SK-N-SH (cell line): ENCODE measurements around the gene SRRM4. TPM values are rescaled to one million over a fixed set of nuclear protein-coding genes. Genes with fewer than 3 reads are reported as not detected.

ENCODE experiments used
- CTCF ChIA-PET: fragments of 300-600, 350-600 bp; formaldehyde crosslinking; extraction: SDS; loops from one replicate; lab custom pipeline; 2021; lab: Yijun Ruan, JAX
- POLR2A ChIA-PET: fragments of 350-600 bp; sonication (Branson Sonifier 250); formaldehyde crosslinking; extraction: SDS; loops from one replicate; lab custom pipeline; 2020; ENCODE audit warnings: antibody characterized with exemption, inconsistent platforms; lab: Yijun Ruan, JAX
- DNase-seq: peaks from one replicate; pipeline ENCODE4 v3.0.0; 2012
- H2AFZ ChIP-seq: fragments of 200-600 bp; sonication (generic); 2 replicates; pipeline ENCODE4 v1.8.1; 2016; ENCODE audit warnings: antibody characterized with exemption, mild to moderate bottlenecking, low read depth
- H3F3A ChIP-seq: fragments of 200-600 bp; sonication (generic); replicated peaks from 2 replicates; pipeline ENCODE3; 2016; ENCODE audit warnings: antibody characterized with exemption, mild to moderate bottlenecking; ENCODE audit not compliant: insufficient read depth
- H3K27ac ChIP-seq, 2 experiments: fragments of 200-500 bp in 1 of 2; fragments of 200-600 bp in 1 of 2; sonication (Bioruptor generic) in 1 of 2; sonication (generic), shearing (Covaris generic) in 1 of 2; 2 replicates each; pipeline versions ENCODE4 v1.5.1 to v1.6.1; 2014 to 2016; ENCODE audit warnings: low read depth in 2 of 2, inconsistent platforms in 1 of 2, low read length in 1 of 2, mild to moderate bottlenecking in 1 of 2, mixed read lengths in 1 of 2
- H3K27me3 ChIP-seq: fragments of 200-600 bp; sonication (generic), shearing (Covaris generic); 2 replicates; pipeline ENCODE4 v1.6.1; 2016; ENCODE audit warnings: mixed run types; ENCODE audit not compliant: insufficient read depth
- H3K36me3 ChIP-seq, 2 experiments: fragments of 200-500 bp in 1 of 2; fragments of 200-600 bp in 1 of 2; sonication (Bioruptor generic) in 1 of 2; sonication (generic) in 1 of 2; replicated peaks in 1 of 2; 2 replicates each; pipeline versions ENCODE3 to v1.5.1; 2014 to 2016; ENCODE audit warnings: low read length in 1 of 2, mild to moderate bottlenecking in 1 of 2; ENCODE audit not compliant: insufficient read depth in 2 of 2, control insufficient read depth in 1 of 2
- H3K4me1 ChIP-seq, 2 experiments: fragments of 200-500 bp in 1 of 2; fragments of 200-600 bp in 1 of 2; sonication (Bioruptor generic) in 1 of 2; sonication (generic), shearing (Covaris generic) in 1 of 2; 2 replicates each; pipeline versions ENCODE4 v1.5.1 to v1.6.1; 2014 to 2016; ENCODE audit warnings: low read depth in 1 of 2, low read length in 1 of 2, mixed run types in 1 of 2; ENCODE audit not compliant: insufficient read depth in 2 of 2, control insufficient read depth in 1 of 2
- H3K4me2 ChIP-seq: fragments of 200-600 bp; sonication (generic), shearing (Covaris generic); 2 replicates; pipeline ENCODE4 v1.6.1; 2017; ENCODE audit warnings: mixed run types
- H3K4me3 ChIP-seq, 2 experiments: fragments of 200-500 bp in 1 of 2; fragments of 200-600 bp in 1 of 2; sonication (Bioruptor generic) in 1 of 2; sonication (generic), shearing (Covaris generic) in 1 of 2; 2 replicates each; pipeline versions ENCODE4 v1.5.1 to v1.8.1; 2014 to 2016; ENCODE audit warnings: low read depth in 2 of 2, inconsistent platforms in 1 of 2, low read length in 1 of 2, mild to moderate bottlenecking in 1 of 2, mixed read lengths in 1 of 2, moderate library complexity in 1 of 2
- H3K79me2 ChIP-seq: fragments of 200-600 bp; sonication (generic); 2 replicates; pipeline ENCODE4 v1.8.1; 2017; ENCODE audit warnings: mild to moderate bottlenecking; ENCODE audit not compliant: insufficient read depth
- H3K9ac ChIP-seq: fragments of 200-600 bp; sonication (generic); 2 replicates; pipeline ENCODE4 v1.6.1; 2017; ENCODE audit warnings: mixed run types
- H3K9me2 ChIP-seq: fragments of 200-600 bp; sonication (generic); 2 replicates; pipeline ENCODE4 v1.6.1; 2017; ENCODE audit warnings: mixed run types
- H3K9me3 ChIP-seq: fragments of 200-600 bp; sonication (generic); 2 replicates; pipeline ENCODE4 v1.6.1; 2017; ENCODE audit warnings: mixed run types, mild to moderate bottlenecking, moderate library complexity
- H4K20me1 ChIP-seq: fragments of 200-600 bp; sonication (generic); 2 replicates; pipeline ENCODE4 v1.6.1; 2017; ENCODE audit warnings: mild to moderate bottlenecking, mixed run types; ENCODE audit not compliant: insufficient read depth
- CHD2 ChIP-seq: fragments of 150-350 bp; IDR thresholded peaks from 2 replicates; pipeline ENCODE4 v1.6.1; 2018; ENCODE audit warnings: low read length; ENCODE audit not compliant: partially characterized antibody
- FOSL2 ChIP-seq: IDR thresholded peaks from 2 replicates; pipeline ENCODE4 v1.4.0; 2012; ENCODE audit warnings: low read depth, mild to moderate bottlenecking, moderate library complexity, borderline replicate concordance
- FOXJ3 ChIP-seq: sonication (generic); formaldehyde crosslinking; IDR thresholded peaks from 2 replicates; pipeline ENCODE4 v1.5.1; 2020; ENCODE audit warnings: mild to moderate bottlenecking, missing genetic modification reagents
- FOXM1 ChIP-seq: IDR thresholded peaks from 2 replicates; pipeline ENCODE4 v1.4.0; 2012; ENCODE audit warnings: low read depth, mild to moderate bottlenecking
- GABPA ChIP-seq: IDR thresholded peaks from 2 replicates; pipeline ENCODE4 v1.4.0; 2012; ENCODE audit warnings: low read depth, mild to moderate bottlenecking
- GATA2 ChIP-seq: sonication (generic); formaldehyde crosslinking; IDR thresholded peaks from 2 replicates; pipeline ENCODE4 v1.5.0; 2020; ENCODE audit warnings: mild to moderate bottlenecking, missing genetic modification reagents
- JUND ChIP-seq: IDR thresholded peaks from 2 replicates; pipeline ENCODE4 v1.4.0; 2012
- MEF2A ChIP-seq: IDR thresholded peaks from 2 replicates; pipeline ENCODE4 v1.4.0; 2012; ENCODE audit warnings: low read depth, borderline replicate concordance
- MXI1 ChIP-seq: IDR thresholded peaks from 2 replicates; pipeline ENCODE4 v1.6.1; 2012; ENCODE audit warnings: mild to moderate bottlenecking, low read depth, low read length, improper control_type of control experiment
- NRF1 ChIP-seq: IDR thresholded peaks from 2 replicates; pipeline ENCODE4 v1.6.1; 2012; ENCODE audit warnings: low read depth, mild to moderate bottlenecking, low read length
- PBX3 ChIP-seq: IDR thresholded peaks from 2 replicates; pipeline ENCODE4; 2012
- POLR2AphosphoS5 ChIP-seq: IDR thresholded peaks from 2 replicates; pipeline ENCODE4 v1.6.1; 2012; ENCODE audit warnings: low read depth, low read length
- RAD21 ChIP-seq: IDR thresholded peaks from 2 replicates; pipeline ENCODE4 v1.6.1; 2012; ENCODE audit warnings: mild to moderate bottlenecking, low read length
- REST ChIP-seq: IDR thresholded peaks from 2 replicates; pipeline ENCODE4 v1.6.1; 2012; ENCODE audit warnings: mild to moderate bottlenecking, low read depth, low read length, moderate library complexity
- RXRA ChIP-seq: IDR thresholded peaks from 2 replicates; pipeline ENCODE4 v1.4.0; 2012; ENCODE audit warnings: low read depth, mild to moderate bottlenecking, borderline replicate concordance
- SMC3 ChIP-seq: IDR thresholded peaks from 2 replicates; pipeline ENCODE4 v1.6.1; 2012; ENCODE audit warnings: low read depth, low read length, improper control_type of control experiment
- TCF12 ChIP-seq: IDR thresholded peaks from 2 replicates; pipeline ENCODE4 v1.4.0; 2012
- TEAD4 ChIP-seq: IDR thresholded peaks from 2 replicates; pipeline ENCODE4 v1.4.0; 2012; ENCODE audit warnings: mild to moderate bottlenecking, borderline replicate concordance; ENCODE audit not compliant: insufficient read depth
- USF1 ChIP-seq: IDR thresholded peaks from 2 replicates; pipeline ENCODE4 v1.4.0; 2012; ENCODE audit warnings: low read depth, borderline replicate concordance
- YY1 ChIP-seq: IDR thresholded peaks from 2 replicates; pipeline ENCODE4 v1.4.0; 2012; ENCODE audit warnings: low read depth, mild to moderate bottlenecking
- WGBS: methylation state at CpG from one replicate; pipeline ENCODE4 v1.1.6; 2017; ENCODE audit warnings: low lambda C conversion rate; 5-methylcytosine and 5-hydroxymethylcytosine counted together
- polyA plus RNA-seq, 3 experiments: library from polyadenylated mRNA; depleted of rRNA; stranded (reverse); fragments of >200 nt; gene quantifications; 2 replicates each; pipeline ENCODE4 v1.2.3, GENCODE V29; 2012

The SRRM4 gene
- polyA plus RNA-seq, 1 of the 3 experiments (the other 2 are of a cell fraction): 0.03 TPM

GRCh38 chr12:119158402-119158801 lies 177.1 kb downstream of the SRRM4 start:
- Histone ChIP-seq H4K20me1 (no peaks in the 10 kb centered on the region), H3F3A (no peaks in the 10 kb centered on the region), H3K4me3 (no peak overlapping the region), H3K79me2 (no peaks in the 10 kb centered on the region), H3K27me3 (no peaks in the 10 kb centered on the region), H3K9me2 (no peaks in the 10 kb centered on the region), H3K9me3 (no peaks in the 10 kb centered on the region), H2AFZ (no peak overlapping the region), H3K4me2 (no peak overlapping the region), H3K36me3 (no peaks in the 10 kb centered on the region), H3K27ac (no peak overlapping the region), H3K4me1 (no peaks in the 10 kb centered on the region; a peak in 1 of 4 replicates), H3K9ac (no peak overlapping the region)
- no peak for TF ChIP-seq YY1
- TF ChIP-seq RXRA: no peak
- TF ChIP-seq MEF2A: no peak
- no peak for TF ChIP-seq FOXM1
- no peak for TF ChIP-seq FOXJ3 (CRISPR knock-in tag)
- no peak for TF ChIP-seq TCF12
- no peak for TF ChIP-seq PBX3
- no peak for TF ChIP-seq GATA2 (CRISPR knock-in tag)
- TF ChIP-seq NRF1: no peak
- no peak for TF ChIP-seq POLR2AphosphoS5
- TF ChIP-seq GABPA: no peak
- no peak for TF ChIP-seq JUND
- POLR2A ChIA-PET: no interaction called here
- CTCF ChIA-PET: interaction anchor here (1.1 kb wide), 1 partner anchor 11 kb away, joined by 3 read pairs; no protein-coding TSS in a partner anchor
- 27% methylated on average over 7 of the region's 7 CpGs for WGBS
- DNase-seq: no peak

GRCh38 chr12:119159844-119160243 lies 178.5 kb downstream of the SRRM4 start:
- no peaks in the 10 kb centered on the region for H3K9me3 ChIP-seq
- H4K20me1 ChIP-seq: no peaks in the 10 kb centered on the region
- no peak overlapping the region for H3K9ac ChIP-seq
- DNase-seq: no peak
- H3K4me2 ChIP-seq: no peak overlapping the region
- H3F3A ChIP-seq: no peaks in the 10 kb centered on the region
- H3K36me3 ChIP-seq: no peaks in the 10 kb centered on the region
- CTCF ChIA-PET: interaction anchor here (1.1 kb wide), 1 partner anchor 253 kb away, joined by 4 read pairs; no protein-coding TSS in a partner anchor
- no peak overlapping the region for H3K27ac ChIP-seq
- 14% methylated on average over 2 of the region's 2 CpGs for WGBS
- POLR2A ChIA-PET: no interaction called here
- H3K27me3 ChIP-seq: no peaks in the 10 kb centered on the region
- no peak overlapping the region for H2AFZ ChIP-seq
- no peaks in the 10 kb centered on the region for H3K9me2 ChIP-seq
- peaks cover 0 to 3% of the 10 kb centered on the region in 2 experiments; a peak in 1 of 4 replicates for H3K4me1 ChIP-seq
- no peaks in the 10 kb centered on the region for H3K79me2 ChIP-seq
- no peak overlapping the region for H3K4me3 ChIP-seq
- TF ChIP-seq MEF2A (no peak), POLR2AphosphoS5 (no peak), YY1 (no peak), USF1 (no peak), GATA2 (CRISPR knock-in tag) (no peak), MXI1 (no peak), CHD2 (no peak), SMC3 (no peak), REST (no peak), RXRA (no peak), FOSL2 (no peak), GABPA (no peak), RAD21 (no peak), TEAD4 (no peak), NRF1 (no peak)
